ENCODE measurements around the gene ETV3L. TPM values are rescaled to one million over a fixed set of nuclear protein-coding genes. Genes with fewer than 3 reads are reported as not detected.

Gene ETV3L
- total RNA-seq, 1 donor from 2014 or later, result not detected

DNA sequence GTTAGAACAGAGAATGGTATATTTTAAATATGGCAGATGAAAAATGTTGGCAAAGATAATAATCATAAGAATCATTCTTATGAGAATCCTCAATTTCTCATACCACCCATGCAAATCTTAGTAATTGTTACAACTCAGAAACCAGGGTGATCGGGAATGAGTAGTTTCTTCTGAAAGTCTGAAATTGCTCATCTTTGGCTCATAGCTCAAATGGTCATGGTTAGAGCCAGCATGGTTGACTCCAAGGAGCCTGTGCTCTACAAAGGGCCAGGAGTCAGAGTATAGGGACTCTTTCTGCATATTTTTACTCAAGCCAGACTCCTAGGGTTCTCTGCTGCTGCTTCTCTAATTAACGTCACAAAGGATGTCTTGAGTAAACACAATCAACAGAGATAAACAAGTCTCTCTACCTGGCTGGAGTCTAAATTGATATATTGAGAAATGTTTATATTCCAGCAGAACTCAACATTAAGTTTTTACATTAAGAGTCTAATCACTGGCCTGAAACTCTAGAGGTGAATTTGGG, 40.5 kb upstream of the ETV3L start:
- H3K9ac ChIP-seq (ENCODE audit: low read depth in 1 of 3, low read length in 3 of 3), result no peak overlapping the region
- H3K9me3 ChIP-seq (ENCODE audit: control insufficient read depth in 3 of 3, low read length in 3 of 3), result no peaks in the 10 kb centered on the region
- peaks cover 6 to 10% (median 9%) of the 10 kb centered on the region in 3 donors for H3K36me3 ChIP-seq (ENCODE audit: control insufficient read depth in 3 of 3, insufficient read depth in 3 of 3, low read length in 3 of 3)
- H3K27me3 ChIP-seq (ENCODE audit: control insufficient read depth in 3 of 3, insufficient read depth in 3 of 3, low read length in 3 of 3), result no peaks in the 10 kb centered on the region
- H3K4me3 ChIP-seq (ENCODE audit: low read length in 3 of 3), result no peak overlapping the region
- H3K4me1 ChIP-seq (ENCODE audit: control insufficient read depth in 3 of 3, insufficient read depth in 3 of 3, low read length in 3 of 3), result peaks cover 17 to 24% (median 17%) of the 10 kb centered on the region in 3 donors
- H3K27ac ChIP-seq (ENCODE audit: low read depth, low read length), result no peak overlapping the region

DNA sequence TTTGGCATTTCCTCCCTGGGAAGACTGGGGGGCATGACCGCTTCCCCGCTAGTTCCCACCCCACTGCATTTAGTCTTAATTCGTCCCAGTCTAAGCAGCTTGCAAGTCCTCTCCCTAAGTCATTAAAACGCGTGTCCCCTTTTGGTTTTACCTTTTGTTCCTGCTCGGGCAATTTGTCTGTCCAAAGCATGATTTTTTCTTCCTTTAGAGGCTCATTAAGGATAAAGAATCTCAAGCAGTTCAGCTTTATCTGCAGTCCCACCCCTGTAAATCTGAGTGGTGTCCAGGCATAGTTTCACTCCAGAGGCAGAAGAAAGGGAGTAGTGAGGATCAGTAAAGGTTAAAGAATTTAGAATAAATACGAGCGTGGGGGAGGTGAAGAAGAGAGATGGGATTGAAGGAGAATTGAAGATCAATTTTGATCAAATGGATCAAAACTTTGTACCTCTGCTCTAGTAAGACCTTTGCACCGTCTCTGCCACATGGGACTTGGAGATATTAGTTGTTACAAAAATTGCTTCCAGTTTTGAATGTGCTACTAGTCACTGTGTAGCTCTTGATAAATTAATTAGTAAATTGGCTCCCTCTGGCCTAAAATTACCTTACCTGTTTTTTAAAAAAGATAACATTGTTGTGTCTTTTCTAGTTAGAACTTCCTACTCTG, 39.6 kb upstream of the ETV3L start:
- Histone ChIP-seq H3K4me1 (ENCODE audit: control insufficient read depth in 3 of 3, insufficient read depth in 3 of 3, low read length in 3 of 3) (peaks cover 17 to 24% (median 17%) of the 10 kb centered on the region in 3 donors), H3K27ac (ENCODE audit: low read depth, low read length) (peak overlapping the region; percentile 94), H3K9ac (ENCODE audit: low read depth in 1 of 3, low read length in 3 of 3) (peak overlapping the region; percentile 88 to 95 (median 90)), H3K4me3 (ENCODE audit: low read length in 3 of 3) (peak overlapping the region; percentile 82 to 87 (median 84)), H3K27me3 (ENCODE audit: control insufficient read depth in 3 of 3, insufficient read depth in 3 of 3, low read length in 3 of 3) (no peaks in the 10 kb centered on the region), H3K9me3 (ENCODE audit: control insufficient read depth in 3 of 3, low read length in 3 of 3) (no peaks in the 10 kb centered on the region), H3K36me3 (ENCODE audit: control insufficient read depth in 3 of 3, insufficient read depth in 3 of 3, low read length in 3 of 3) (peaks cover 13 to 19% (median 18%) of the 10 kb centered on the region in 3 donors)

DNA sequence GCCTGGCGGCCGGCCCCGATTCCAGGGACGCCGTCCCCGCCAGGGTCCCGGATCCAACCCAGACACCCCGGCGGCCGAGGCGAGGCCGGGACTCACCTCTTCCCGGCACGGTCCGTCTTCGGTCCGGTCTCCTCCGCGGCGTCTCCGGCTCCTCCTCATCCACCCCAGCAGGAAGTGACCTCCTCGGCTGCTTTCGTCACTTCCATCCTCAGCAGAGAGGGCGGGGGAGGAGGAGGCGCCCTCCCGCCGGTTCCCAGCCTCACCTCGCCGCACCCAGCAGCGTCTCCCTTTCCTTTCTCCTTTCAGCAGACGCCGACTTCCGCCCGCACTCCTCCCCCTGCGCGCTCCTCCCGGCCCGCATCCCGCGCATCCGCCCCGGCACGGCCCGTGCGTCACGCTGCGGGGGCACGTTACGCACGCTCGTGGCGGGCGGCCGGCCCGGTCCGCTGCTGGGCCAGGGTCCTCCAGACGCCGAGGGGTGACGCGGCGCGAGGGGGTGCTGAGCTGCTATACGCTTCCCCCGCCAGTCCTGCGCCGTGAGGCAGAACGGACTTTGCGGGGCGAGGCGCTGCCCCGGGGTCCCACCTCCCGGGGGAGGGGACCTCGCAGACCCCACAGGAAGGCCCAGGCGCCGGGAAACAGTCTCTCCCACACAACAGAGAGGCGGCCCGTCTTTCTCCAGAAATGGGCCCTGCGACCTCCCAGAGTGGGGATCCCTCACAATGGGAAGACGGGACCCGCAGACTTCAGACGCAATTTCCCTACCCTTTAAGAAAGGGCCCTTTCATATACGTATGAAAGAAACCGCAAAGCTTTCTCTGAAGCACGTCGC, 38.8 kb upstream of the ETV3L start, which contains the start of gene ETV3:
Gene ETV3, minus strand, starts transcription at position 176 of the 832 bp plus-strand sequence. CDS start 2,043 bp downstream, outside the sequence.
- Histone ChIP-seq H3K27me3 (ENCODE audit: control insufficient read depth in 3 of 3, insufficient read depth in 3 of 3, low read length in 3 of 3) (no peaks in the 10 kb centered on the region), H3K36me3 (ENCODE audit: control insufficient read depth in 3 of 3, insufficient read depth in 3 of 3, low read length in 3 of 3) (peaks cover 17 to 27% (median 26%) of the 10 kb centered on the region in 3 donors), H3K4me3 (ENCODE audit: low read length in 3 of 3) (peak within 1 kb of the TSS; percentile 82 to 87 (median 84)), H3K9me3 (ENCODE audit: control insufficient read depth in 3 of 3, low read length in 3 of 3) (no peaks in the 10 kb centered on the region), H3K27ac (ENCODE audit: low read depth, low read length) (peak within 1 kb of the TSS; percentile 94), H3K4me1 (ENCODE audit: control insufficient read depth in 3 of 3, insufficient read depth in 3 of 3, low read length in 3 of 3) (peaks cover 17 to 24% (median 17%) of the 10 kb centered on the region in 3 donors), H3K9ac (ENCODE audit: low read depth in 1 of 3, low read length in 3 of 3) (peak within 1 kb of the TSS; percentile 88 to 95 (median 90))

DNA sequence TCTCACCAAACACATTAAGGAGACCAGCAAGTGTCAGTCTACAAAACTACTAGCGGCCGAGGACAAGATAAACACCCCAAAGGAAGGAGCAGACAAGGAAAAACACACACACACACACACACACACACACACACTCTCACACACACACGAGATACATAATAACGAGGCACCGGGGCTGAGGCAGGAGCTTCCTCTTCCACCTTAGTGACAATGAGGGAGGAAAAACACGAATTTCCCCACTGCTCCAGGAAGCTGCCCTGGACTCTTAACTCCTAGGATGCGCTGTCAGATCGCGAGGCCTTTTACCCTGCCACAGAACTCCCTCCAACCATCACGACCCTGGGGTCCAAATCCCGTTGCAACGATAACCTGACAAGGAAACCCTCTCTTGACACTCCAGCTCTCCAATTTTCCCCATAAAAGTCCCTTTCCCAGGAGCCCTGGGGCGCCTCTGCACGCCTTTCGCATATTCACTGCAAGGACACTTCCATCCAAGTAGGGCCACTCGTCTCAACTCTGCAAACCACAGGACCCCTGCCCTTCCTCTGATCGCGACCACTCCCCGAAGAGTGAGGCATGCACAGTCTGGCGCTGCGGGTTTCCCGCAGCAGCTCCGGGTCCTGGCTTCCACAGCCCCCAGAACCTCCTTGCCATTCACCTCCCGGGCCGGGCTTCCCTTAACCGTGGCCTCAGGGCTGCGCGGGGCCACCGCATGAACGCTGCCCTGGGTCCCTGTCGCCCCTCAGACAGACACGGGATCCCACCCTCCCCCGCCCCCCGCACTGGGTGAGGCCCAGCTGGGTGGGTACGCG, 38.0 kb upstream of the ETV3L start:
- H3K4me1 ChIP-seq (ENCODE audit: control insufficient read depth in 3 of 3, insufficient read depth in 3 of 3, low read length in 3 of 3), result peaks cover 17 to 24% (median 17%) of the 10 kb centered on the region in 3 donors
- no peaks in the 10 kb centered on the region for H3K27me3 ChIP-seq (ENCODE audit: control insufficient read depth in 3 of 3, insufficient read depth in 3 of 3, low read length in 3 of 3)
- H3K4me3 ChIP-seq (ENCODE audit: low read length in 3 of 3), result peak overlapping the region; percentile 82 to 87 (median 84)
- peak overlapping the region; percentile 94 for H3K27ac ChIP-seq (ENCODE audit: low read depth, low read length)
- H3K36me3 ChIP-seq (ENCODE audit: control insufficient read depth in 3 of 3, insufficient read depth in 3 of 3, low read length in 3 of 3), result peaks cover 23 to 35% (median 33%) of the 10 kb centered on the region in 3 donors
- no peaks in the 10 kb centered on the region for H3K9me3 ChIP-seq (ENCODE audit: control insufficient read depth in 3 of 3, low read length in 3 of 3)
- peak overlapping the region; percentile 88 to 95 (median 90) for H3K9ac ChIP-seq (ENCODE audit: low read depth in 1 of 3, low read length in 3 of 3)

DNA sequence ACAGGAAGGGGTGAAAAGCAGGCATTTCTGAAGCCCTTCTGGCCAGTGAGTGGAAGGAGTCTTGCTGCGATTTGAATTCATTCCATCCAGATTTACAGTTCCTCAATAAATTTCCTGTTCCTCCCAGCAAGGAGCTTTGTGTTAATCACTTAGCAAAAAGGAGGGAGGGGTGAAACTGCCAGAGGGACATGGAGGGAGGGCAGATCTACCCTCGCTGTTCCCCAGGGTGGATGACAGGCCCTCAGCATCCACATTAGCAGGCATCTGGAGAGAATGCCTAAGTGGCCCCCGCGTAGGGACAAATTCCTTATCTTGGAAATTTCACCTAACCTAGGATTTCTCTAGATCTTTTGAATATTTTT, 37.4 kb upstream of the ETV3L start:
- no peak overlapping the region for H3K27ac ChIP-seq (ENCODE audit: low read depth, low read length)
- peak overlapping the region; percentile 88 to 95 (median 90) for H3K9ac ChIP-seq (ENCODE audit: low read depth in 1 of 3, low read length in 3 of 3)
- peak overlapping the region; percentile 82 to 87 (median 84) for H3K4me3 ChIP-seq (ENCODE audit: low read length in 3 of 3)
- H3K27me3 ChIP-seq (ENCODE audit: control insufficient read depth in 3 of 3, insufficient read depth in 3 of 3, low read length in 3 of 3), result no peaks in the 10 kb centered on the region
- peaks cover 17 to 24% (median 17%) of the 10 kb centered on the region in 3 donors for H3K4me1 ChIP-seq (ENCODE audit: control insufficient read depth in 3 of 3, insufficient read depth in 3 of 3, low read length in 3 of 3)
- H3K36me3 ChIP-seq (ENCODE audit: control insufficient read depth in 3 of 3, insufficient read depth in 3 of 3, low read length in 3 of 3), result peaks cover 27 to 40% (median 39%) of the 10 kb centered on the region in 3 donors
- no peaks in the 10 kb centered on the region for H3K9me3 ChIP-seq (ENCODE audit: control insufficient read depth in 3 of 3, low read length in 3 of 3)

DNA sequence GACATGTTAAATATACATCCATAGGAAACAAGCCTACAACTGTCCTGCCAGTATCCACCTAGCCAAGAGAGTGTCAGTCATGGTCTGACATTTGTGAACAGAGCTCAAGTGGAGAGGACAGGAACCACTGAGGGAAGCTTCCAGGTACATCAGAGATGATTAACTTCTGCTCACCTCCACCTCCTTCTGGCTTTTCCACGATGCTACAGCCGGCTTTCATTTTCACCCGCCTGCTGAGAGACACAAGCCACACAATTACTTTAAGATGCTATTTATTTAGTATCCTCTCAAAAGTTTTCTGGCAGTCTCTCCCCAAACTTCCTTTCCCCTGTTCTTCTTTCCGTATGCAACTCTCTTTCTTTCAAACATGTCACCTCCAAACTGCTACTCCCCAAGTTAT, 36.5 kb upstream of the ETV3L start:
- peak overlapping the region in 1 of 3 donors; percentile 95 for H3K9ac ChIP-seq (ENCODE audit: low read depth in 1 of 3, low read length in 3 of 3)
- H3K9me3 ChIP-seq (ENCODE audit: control insufficient read depth in 3 of 3, low read length in 3 of 3), result no peaks in the 10 kb centered on the region
- H3K36me3 ChIP-seq (ENCODE audit: control insufficient read depth in 3 of 3, insufficient read depth in 3 of 3, low read length in 3 of 3), result peaks cover 27 to 48% (median 48%) of the 10 kb centered on the region in 3 donors
- peaks cover 17 to 24% (median 17%) of the 10 kb centered on the region in 3 donors for H3K4me1 ChIP-seq (ENCODE audit: control insufficient read depth in 3 of 3, insufficient read depth in 3 of 3, low read length in 3 of 3)
- no peak overlapping the region for H3K27ac ChIP-seq (ENCODE audit: low read depth, low read length)
- H3K4me3 ChIP-seq (ENCODE audit: low read length in 3 of 3), result no peak overlapping the region
- H3K27me3 ChIP-seq (ENCODE audit: control insufficient read depth in 3 of 3, insufficient read depth in 3 of 3, low read length in 3 of 3), result no peaks in the 10 kb centered on the region

DNA sequence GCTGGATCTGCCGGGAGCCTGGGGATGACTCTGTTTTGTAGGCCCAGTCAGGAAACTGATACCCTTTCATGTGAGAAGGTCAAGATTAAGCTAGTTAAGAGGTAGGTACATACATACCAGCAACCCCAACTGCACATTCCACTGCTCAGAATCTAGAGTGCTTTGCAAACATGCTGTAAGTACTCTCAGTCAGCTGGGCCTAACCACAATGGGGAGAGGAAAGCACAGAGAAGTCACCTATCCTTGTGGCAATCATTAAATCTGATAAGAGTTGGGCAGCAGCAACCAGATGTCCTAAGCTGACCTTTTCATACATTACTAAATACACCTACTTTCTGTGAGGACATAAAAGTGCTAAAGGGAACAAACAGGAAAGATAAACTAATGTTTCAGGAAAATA, 36.0 kb upstream of the ETV3L start:
- H3K9me3 ChIP-seq (ENCODE audit: control insufficient read depth in 3 of 3, low read length in 3 of 3), result no peaks in the 10 kb centered on the region
- H3K4me1 ChIP-seq (ENCODE audit: control insufficient read depth in 3 of 3, insufficient read depth in 3 of 3, low read length in 3 of 3), result peaks cover 17 to 24% (median 17%) of the 10 kb centered on the region in 3 donors
- H3K36me3 ChIP-seq (ENCODE audit: control insufficient read depth in 3 of 3, insufficient read depth in 3 of 3, low read length in 3 of 3), result peaks cover 28 to 53% (median 52%) of the 10 kb centered on the region in 3 donors
- no peak overlapping the region for H3K4me3 ChIP-seq (ENCODE audit: low read length in 3 of 3)
- H3K9ac ChIP-seq (ENCODE audit: low read depth in 1 of 3, low read length in 3 of 3), result no peak overlapping the region
- H3K27ac ChIP-seq (ENCODE audit: low read depth, low read length), result no peak overlapping the region
- no peaks in the 10 kb centered on the region for H3K27me3 ChIP-seq (ENCODE audit: control insufficient read depth in 3 of 3, insufficient read depth in 3 of 3, low read length in 3 of 3)

DNA sequence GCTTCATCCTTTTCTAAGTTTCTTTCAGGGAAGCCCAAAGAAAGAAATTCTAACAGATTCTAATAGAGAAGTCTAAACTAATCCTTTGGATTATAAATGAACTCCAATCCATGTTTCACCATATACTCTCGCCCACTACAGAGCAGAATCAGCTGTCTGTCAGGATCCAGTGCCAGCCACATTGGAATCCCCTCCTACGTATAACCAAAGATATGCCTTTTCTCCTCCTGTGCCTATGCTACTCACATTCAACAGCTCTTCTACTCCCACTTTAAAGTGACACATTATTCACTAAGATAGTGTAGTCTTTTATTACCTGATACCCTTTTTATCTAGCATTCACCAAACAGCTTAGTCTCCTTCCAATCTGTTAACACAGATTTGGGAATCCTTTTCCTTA, 35.5 kb upstream of the ETV3L start:
- no peak overlapping the region for H3K4me3 ChIP-seq (ENCODE audit: low read length in 3 of 3)
- H3K27me3 ChIP-seq (ENCODE audit: control insufficient read depth in 3 of 3, insufficient read depth in 3 of 3, low read length in 3 of 3), result no peaks in the 10 kb centered on the region
- no peak overlapping the region for H3K27ac ChIP-seq (ENCODE audit: low read depth, low read length)
- peaks cover 32 to 59% (median 58%) of the 10 kb centered on the region in 3 donors for H3K36me3 ChIP-seq (ENCODE audit: control insufficient read depth in 3 of 3, insufficient read depth in 3 of 3, low read length in 3 of 3)
- H3K9me3 ChIP-seq (ENCODE audit: control insufficient read depth in 3 of 3, low read length in 3 of 3), result no peaks in the 10 kb centered on the region
- H3K9ac ChIP-seq (ENCODE audit: low read depth in 1 of 3, low read length in 3 of 3), result no peak overlapping the region
- H3K4me1 ChIP-seq (ENCODE audit: control insufficient read depth in 3 of 3, insufficient read depth in 3 of 3, low read length in 3 of 3), result peaks cover 17 to 24% (median 17%) of the 10 kb centered on the region in 3 donors

DNA sequence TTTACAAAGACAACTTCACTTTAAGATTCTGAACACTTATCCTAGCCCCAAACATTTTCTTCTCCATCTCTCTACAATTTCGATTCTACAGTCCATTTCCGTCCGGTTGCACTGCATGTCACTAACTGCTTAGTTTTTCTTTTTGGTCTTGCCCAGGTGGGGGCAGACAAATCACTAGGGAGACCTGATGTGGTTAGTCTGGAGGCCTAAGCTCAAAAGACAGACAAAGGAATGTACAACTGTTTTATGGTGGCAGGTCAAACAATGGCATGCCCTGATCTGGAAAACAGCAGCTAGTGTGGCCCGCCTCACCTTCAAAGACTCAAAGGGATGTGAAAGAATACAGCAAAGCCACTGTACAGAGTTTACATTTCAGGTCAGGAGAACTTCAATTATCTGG, 34.8 kb upstream of the ETV3L start:
- Histone ChIP-seq H3K27ac (ENCODE audit: low read depth, low read length) (no peak overlapping the region), H3K4me3 (ENCODE audit: low read length in 3 of 3) (no peak overlapping the region), H3K4me1 (ENCODE audit: control insufficient read depth in 3 of 3, insufficient read depth in 3 of 3, low read length in 3 of 3) (peaks cover 17 to 24% (median 17%) of the 10 kb centered on the region in 3 donors), H3K27me3 (ENCODE audit: control insufficient read depth in 3 of 3, insufficient read depth in 3 of 3, low read length in 3 of 3) (no peaks in the 10 kb centered on the region), H3K9me3 (ENCODE audit: control insufficient read depth in 3 of 3, low read length in 3 of 3) (no peaks in the 10 kb centered on the region), H3K36me3 (ENCODE audit: control insufficient read depth in 3 of 3, insufficient read depth in 3 of 3, low read length in 3 of 3) (peaks cover 32 to 60% (median 59%) of the 10 kb centered on the region in 3 donors), H3K9ac (ENCODE audit: low read depth in 1 of 3, low read length in 3 of 3) (no peak overlapping the region)

All from skeletal muscle tissue (tissue), 4 donors.